DMS 273 (cell line): ENCODE results near the gene CRYBG3.

Experiments
- DNase-seq: peaks from one replicate; lab custom pipeline; 2025; ENCODE audit not compliant: unreplicated experiment; lab: John Stamatoyannopoulos, UW

CRYBG3 gene

DNA sequence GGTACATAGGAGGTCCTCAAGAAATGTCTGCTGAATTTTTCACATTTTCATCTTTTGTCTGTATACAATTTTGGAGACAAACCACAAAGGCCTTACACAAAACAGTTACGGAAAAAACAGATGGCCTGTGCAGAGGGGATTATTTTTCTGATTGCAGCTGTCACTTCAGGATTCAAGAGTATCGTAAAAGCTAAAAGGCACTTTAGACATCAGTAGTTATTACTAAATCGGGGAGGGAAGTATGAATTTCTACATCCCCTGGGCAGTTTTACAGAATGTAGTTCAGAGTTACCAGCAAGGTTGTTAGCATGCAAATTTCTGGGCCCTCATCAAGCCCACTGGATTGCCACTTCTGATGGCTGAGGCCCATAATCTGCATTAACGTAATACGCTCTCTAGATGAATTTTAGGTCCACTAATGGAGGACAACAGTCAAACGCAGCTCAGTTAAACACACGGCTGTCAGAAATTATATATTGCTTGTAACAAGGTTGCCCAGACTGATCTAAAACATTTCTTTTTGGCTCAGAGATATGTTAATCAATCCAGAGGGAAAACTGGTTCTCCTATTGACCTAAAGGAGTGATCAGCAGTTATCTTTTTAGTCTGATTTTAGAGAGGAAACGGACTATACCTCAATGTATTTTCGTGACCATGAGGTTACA is 149.3 kb downstream of the CRYBG3 start:
- peak; percentile 71 for DNase-seq

DNA sequence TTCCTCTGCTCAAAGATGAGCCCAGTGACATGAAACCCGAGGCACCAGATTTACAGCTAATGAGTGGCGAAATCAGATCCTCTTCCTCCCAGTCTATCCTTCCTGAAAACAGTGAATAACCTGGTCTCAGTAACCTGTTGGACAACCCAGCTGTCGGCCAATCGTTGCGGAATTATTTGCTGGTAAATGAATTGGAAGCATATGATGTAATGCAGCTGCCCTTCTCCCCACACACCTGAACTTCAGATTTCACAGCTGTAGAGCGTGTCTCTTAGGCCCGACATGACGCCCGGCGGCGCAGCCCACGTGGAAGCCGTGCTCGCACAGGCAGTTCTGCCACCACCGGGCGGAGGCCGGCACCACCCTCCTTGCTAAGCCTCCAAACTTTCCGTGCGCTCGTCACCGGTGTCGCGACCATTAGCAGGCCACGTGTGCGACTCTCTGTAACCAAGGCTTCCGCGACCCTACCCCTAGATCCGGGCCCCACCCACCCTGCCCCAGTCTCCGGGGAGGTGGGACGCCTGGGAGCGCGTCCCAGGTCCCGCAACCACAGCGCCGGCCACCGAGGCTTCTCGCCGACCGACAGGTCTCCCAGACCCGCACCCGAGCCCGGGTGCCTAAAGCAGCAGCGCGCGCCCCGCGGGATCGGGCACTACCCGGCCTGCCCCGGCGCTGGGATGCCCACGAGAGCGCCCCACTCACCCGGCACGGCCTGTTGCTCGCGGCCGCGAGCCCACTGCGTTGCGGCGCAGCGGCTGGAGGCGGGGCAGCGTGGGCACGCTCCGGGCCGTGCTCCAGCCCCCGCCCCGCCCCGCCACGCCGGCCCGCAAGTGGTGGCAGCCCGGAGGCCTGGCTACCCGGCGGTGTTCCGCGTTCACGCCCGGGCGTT is 150.1 kb downstream of the CRYBG3 start, which contains the start of gene RIOX2:
Gene RIOX2, minus strand, starts transcription at position 753 of the 889 bp plus-strand sequence. CDS start 4,838 bp downstream, outside the sequence.
- DNase-seq, result peak; percentile 93

DNA sequence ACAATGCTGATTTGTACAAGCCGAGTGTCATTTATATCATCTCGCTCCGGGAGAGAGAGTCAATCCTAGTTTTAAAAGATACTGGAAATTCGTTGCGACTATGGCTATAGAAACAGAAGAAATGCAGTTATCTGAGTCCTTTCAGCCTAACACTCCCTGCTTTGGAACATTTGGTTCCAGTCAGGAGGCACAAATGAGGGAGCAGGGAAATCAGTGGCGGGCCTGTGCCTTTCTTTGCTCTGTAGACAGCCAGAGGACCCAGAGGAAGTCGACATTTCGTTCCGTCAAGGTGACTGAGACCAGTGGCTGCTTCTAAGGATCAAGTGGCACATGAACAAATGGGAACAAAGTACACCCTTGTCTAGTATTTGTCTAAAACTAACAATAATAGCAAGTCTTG is 151.2 kb downstream of the CRYBG3 start:
- DNase-seq, result no peak

DNA sequence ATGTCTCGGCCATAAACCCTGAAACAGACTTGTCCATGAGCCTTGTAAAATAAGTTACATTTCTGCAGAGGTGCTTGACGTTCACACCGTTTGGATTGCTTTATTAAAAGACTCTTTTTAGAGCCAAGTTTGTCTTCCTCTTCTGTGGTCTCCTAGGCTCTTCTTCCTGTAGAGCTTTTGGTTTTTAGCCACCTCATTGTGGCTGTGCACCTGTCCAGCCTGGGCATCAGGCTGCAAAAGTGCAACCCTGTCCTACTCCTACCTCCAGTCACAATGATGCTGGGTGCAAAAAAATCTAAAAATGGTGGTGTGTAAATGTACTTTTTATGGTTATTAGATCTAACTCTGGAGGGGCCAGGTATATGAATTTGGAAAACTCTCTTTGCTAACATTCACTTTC is 153.2 kb downstream of the CRYBG3 start:
- DNase-seq, result no peak

DNA sequence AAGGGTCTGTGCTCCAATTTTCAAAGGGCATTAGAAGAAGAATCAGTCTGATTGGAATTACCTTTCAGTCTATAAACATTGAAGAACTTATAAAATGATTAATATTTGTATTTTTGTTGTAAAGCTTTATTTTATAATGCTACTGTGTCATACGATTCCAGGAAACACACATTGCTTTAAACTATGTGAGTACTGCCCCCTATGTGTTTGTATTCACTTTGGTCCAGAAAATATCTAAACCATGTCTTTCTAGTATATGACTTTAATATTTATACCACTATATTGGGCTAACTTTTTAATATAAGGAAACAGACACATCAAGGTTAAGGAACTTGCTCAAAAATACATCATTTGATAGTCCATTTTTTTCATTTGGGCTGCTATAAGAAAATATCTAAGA is 153.7 kb downstream of the CRYBG3 start:
- peak; percentile 21 for DNase-seq

DNA sequence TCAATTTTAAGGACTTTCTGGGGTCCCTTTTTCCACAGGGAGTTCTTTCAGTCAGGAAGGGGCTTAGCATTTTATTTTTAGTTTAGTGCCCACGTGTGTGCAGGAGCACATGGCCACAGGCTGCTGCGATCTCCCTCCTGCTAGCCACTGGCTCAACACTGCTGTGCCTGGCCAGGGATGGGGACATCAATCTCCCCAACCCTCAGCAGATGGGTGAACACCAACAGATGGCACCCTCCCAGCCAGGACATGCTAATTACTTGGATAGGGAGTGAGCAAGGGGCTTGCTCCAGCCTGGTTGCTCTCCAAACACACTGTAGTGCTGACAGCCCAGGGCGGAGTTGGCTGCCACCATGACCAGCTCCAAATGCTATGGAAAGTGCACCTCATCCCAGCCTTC is 157.8 kb downstream of the CRYBG3 start:
- peak; percentile 99 for DNase-seq

DNA sequence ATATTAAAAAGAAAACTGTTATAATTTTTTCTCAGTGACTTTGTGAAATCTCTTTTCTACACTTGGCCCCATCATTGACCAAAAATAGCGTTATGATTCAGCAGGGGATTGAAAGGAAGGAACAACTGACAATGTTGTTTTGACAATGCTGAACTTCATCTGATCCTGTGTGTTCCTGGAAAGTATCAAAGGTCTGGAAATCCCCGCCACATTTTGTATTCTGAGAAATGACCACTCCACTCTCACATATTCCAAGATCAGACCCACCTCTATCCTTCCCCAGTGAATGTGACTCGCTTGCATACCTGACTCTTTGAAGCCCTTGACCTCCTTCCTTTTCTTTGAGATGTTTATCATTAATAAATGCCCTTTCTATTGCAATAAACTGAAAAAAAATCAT is 160.1 kb downstream of the CRYBG3 start:
- DNase-seq, result no peak

DNA sequence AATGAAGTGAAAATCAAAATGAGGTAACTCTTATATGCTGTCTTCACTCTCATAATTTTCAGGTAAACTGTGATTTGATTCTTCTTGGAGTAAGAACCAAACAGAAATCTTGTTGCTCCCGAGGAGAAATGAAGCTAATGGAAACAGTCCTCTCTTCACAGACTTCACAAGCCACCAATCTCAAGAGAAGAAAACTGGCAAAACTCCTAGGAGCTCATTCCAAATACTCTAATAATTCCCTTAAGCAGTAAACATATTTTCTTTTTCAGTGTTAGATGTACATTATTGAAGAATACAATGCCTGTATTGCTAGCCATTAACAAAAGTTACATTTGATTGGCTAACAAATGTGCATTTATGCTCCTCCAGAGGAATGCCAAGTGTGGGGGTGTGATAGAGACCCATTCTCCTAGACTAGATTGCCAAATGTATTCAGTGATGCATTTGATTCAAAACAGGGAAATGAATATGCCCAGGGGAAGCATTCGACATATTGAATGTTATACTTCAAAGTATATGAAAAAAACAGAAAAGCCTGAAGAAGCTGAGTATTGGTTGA is 162.2 kb downstream of the CRYBG3 start:
- peak; percentile 41 for DNase-seq

DNA sequence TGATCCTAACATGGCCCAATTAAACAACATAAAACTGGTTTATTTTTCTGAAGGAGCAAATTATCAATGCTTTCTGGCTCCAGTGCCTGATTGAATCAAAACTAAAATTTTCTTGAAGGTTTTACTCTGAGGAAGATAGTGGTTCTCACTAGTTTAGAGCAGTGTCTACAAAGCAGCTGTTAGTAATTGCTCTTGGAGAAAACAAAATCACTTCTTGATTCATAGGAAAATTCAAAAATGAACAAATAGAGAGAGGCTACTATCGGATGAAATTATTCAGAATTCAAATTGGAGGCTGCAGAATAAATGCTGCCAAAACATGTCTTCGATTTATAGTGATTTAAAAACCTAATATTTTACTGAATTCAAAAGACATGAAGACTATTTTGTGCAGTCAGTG is 165.5 kb downstream of the CRYBG3 start:
- DNase-seq, result no peak

DNA sequence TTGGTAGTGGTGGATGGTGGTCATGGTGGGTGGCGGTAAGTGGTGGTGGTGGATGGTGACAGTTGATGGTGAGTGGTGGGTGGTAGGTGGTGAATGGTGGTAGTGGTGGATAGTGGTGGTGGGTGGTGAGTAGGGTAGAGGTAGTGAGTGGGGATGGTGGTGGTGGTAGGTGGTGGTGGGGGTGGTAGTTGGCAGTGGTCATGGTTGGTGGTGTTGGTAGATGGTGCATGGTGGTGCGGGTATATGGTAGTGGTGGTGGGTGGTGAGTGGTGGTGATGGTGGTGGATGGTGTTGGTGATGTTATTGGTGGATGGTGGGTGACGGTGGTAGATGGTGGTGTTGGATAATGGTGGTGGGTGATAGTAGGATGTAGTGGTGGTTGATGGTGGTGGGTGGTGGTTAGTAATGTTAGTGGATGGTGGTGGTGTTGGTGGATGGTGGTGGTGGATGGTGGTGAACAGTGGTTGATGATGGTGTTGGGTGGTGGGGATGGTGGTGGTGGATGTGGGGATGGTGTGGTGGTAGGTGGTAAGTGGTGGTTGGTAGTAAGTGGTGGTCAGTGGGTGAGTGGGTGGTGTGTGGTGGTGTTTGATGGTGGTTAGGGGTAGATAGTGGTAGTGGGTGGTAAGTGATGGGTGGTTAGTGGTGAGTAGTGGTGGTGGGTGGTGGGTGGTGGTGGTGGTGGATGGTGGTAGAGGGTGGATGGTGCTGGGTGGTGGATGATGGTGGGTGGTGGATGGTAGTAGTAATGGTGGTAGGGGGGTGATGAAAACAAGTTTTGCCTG is 167.2 kb downstream of the CRYBG3 start:
- DNase-seq, result no peak

DNA sequence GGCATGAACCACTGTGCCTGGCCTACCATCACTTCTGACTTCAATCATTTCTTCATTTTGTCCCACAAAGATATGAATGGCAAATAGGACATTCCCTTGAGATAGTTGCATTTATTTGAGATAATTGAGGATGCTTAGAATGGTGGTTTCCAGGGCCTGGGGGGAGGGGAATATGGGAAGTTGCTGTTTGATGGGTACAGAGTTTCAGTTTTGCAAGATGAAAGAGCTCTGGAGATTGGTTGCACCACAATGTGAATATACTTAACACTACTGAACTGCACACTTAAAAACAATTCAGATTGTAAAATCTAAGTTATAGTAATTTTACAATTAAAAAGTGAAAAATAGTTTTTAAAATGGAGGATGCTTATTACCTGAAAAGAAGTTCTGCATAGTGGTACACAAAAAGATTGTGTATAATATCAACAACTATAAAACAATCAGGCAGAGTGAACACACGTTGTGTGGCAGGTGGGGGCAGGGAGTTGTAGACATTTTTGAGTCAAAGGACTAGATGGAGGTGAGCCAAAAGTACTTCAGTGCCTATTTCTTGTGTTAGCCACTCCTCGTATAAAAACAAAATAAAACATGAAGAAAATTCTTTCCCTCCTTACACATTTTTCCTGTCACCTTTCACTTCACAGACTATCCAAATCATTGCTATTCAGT is 168.9 kb downstream of the CRYBG3 start:
- DNase-seq, result no peak

DNA sequence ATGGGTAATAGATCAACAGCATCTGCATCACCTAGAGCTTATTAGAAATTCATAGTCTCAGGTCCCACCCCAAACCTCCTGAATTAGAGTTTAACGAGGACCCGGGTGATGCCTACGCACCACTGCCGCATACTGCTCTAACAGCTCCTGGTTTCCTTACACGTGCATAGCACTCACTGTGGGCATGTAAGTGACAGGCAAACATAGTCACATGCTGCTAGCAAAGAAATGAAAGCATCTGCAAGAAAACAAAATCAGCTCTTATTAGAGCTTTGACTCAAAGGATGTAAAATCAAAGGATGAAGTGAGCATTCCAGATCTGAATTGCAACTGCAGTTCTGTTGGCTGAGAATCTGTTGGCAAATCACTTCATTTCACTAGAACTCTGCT is 169.5 kb downstream of the CRYBG3 start:
- DNase-seq, result no peak

DNA sequence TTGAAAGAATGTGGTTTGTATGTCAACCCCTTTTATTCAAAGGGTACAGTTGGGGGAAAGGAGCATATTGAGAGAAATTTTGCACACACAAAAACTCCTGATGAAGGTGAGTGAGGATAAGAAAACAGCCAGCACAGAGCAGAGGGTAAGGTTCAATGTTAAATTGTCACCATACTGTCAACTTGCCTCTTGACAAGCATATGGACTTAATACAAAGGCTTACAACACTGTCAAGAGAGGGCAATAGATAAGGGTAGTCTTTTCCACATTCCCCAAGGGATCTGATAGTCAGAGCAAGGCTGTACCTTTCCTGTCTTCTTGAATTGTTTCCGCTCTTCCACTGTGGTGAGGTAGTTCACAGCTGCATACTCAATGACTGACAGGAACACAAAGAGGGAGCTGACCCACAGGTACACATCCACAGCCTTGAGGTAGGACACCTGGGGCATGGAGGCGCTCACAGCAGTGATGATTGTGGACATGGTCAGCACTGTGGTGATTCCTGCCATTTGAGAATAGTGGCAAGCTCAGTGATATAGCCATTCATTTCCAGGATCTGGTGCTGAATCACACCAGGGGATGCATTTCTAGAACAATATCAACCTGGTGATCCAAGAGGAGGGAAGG is 170.8 kb downstream of the CRYBG3 start:
- no peak for DNase-seq

DNA sequence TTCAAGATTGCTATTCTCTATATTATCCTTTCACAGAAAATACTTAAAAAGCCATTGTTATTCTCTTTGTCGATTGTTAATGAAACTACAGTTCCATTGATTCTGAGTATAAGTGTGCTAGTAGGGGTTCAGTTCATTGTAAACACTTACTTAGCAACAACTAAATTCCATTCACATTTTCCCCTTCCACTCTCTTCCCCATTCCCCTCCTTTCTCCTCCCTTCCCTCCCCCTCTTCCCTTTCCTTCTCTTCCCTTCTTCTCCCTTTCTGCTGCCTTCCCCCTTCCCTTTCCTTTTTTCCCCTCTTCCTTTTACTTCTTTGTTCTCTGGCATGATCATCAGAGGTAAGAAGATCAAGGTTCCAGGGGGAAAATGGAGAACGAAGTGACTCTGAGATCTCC is 171.7 kb downstream of the CRYBG3 start:
- no peak for DNase-seq

DNA sequence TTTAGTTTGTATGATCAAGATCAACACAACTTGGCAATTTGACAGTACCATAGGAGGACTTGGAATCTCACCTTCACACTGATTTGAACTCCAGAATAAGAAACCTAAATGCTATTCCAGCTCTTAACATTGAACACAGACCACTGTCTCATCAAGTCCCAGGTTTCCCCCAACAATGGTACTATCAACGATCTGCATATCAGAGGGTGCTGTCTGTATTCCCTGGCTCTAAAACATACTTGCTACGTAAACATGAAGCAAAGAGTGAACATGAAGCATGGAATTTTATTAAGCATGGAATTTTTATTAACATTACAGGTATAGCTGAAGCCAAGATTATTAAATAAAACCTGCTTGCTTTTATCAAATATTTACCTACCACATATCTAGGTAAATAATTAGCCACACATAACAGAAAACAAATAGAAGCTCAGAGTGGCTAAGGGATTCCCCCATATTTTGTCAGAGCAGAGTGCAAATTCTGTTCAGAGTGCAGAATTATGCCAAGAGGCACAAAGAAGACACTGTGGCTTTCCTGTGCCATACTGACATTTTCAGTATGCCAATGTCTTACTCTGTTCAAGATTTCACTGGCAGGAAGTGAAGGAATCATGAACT is 172.6 kb downstream of the CRYBG3 start:
- DNase-seq, result no peak
